HCT116 (cell line): ENCODE results near the gene PSME4. TPM values are rescaled to one million over a fixed set of nuclear protein-coding genes. Genes with fewer than 3 reads are reported as not detected.
"Not testable (repeated sequence)": the region's sequence is repeated elsewhere in the genome, so short reads cannot be mapped to it uniquely, and the experiment has no call there.

Experiments
- ATAC-seq: fragments of 200-7000 bp; cut with Tn5 transposase; 2 replicates; pipeline ENCODE4 v1.9.1; 2020; ENCODE audit warnings: mild to moderate bottlenecking, moderate library complexity
- BruUV-seq: library from RNA; stranded (reverse); fragments of 400-500 nt; replicated peaks from 2 replicates; lab custom pipeline; 2021; lab: Mats Ljungman, UMichigan
- CTCF ChIA-PET: fragments of 300-600 bp; sonication (Branson Sonifier 250); formaldehyde crosslinking; loops from one replicate; lab custom pipeline; 2021; ENCODE audit warnings: antibody characterized with exemption; lab: Charles Lee
- POLR2A ChIA-PET: fragments of 300-600, 350-600 bp; sonication (Branson Sonifier 250); formaldehyde crosslinking; loops from one replicate; lab custom pipeline; 2021; ENCODE audit warnings: antibody characterized with exemption; lab: Charles Lee
- RAD21 ChIA-PET, 2 experiments: fragments of 300-600 bp; sonication (Branson Sonifier 250); formaldehyde crosslinking; loops; one replicate each; lab custom pipeline; 2023; ENCODE audit warnings: low total read pairs in 2 of 2; ENCODE audit not compliant: uncharacterized antibody in 2 of 2, unreplicated experiment in 2 of 2, low non-redundant PET in 1 of 2; lab: Charles Lee
- DNase-seq: peaks from one replicate; pipeline ENCODE4 v3.0.0-alpha.2; 2010; ENCODE audit warnings: low read depth, low spot score
- H2AFZ ChIP-seq: fragments of 200-600 bp; shearing (Covaris generic), sonication (generic); 2 replicates; pipeline ENCODE4 v1.6.1; 2017; ENCODE audit warnings: low read depth, mixed run types, mixed read lengths, antibody characterized with exemption, low read length; ENCODE audit not compliant: poor library complexity, severe bottlenecking
- H3K27ac ChIP-seq: 2 replicates; pipeline ENCODE4 v1.5.1; 2012; ENCODE audit warnings: low read depth, low read length
- H3K27me3 ChIP-seq: fragments of 200-600 bp; sonication (generic); 2 replicates; pipeline ENCODE4 v1.6.1; 2016; ENCODE audit warnings: mixed run types, low read length, mixed read lengths; ENCODE audit not compliant: insufficient read depth
- H3K36me3 ChIP-seq, 2 experiments: fragments of 200-500 bp in 1 of 2; fragments of 200-600 bp in 1 of 2; sonication (Bioruptor generic) in 1 of 2; sonication (generic) in 1 of 2; 2 replicates each; pipeline versions ENCODE4 v1.5.1 to v1.6.1; 2014 to 2016; ENCODE audit warnings: low read length in 2 of 2, inconsistent platforms in 1 of 2, mixed read lengths in 1 of 2, mixed run types in 1 of 2; ENCODE audit not compliant: insufficient read depth in 2 of 2, control insufficient read depth in 1 of 2
- H3K4me1 ChIP-seq, 2 experiments: fragments of 200-600 bp in 1 of 2; sonication (generic) in 1 of 2; 2 replicates each; pipeline versions ENCODE4 v1.5.1 to v1.6.1; 2012 to 2017; ENCODE audit warnings: low read length in 2 of 2, inconsistent platforms in 1 of 2, mild to moderate bottlenecking in 1 of 2, mixed read lengths in 1 of 2, mixed run types in 1 of 2, moderate library complexity in 1 of 2; ENCODE audit not compliant: insufficient read depth in 2 of 2, control insufficient read depth in 1 of 2
- H3K4me2 ChIP-seq: fragments of 200-600 bp; sonication (generic); 2 replicates; pipeline ENCODE4 v1.6.1; 2017; ENCODE audit warnings: mixed run types, low read length, mixed read lengths
- H3K4me3 ChIP-seq, 2 experiments: fragments of 200-600 bp in 1 of 2; sonication (generic) in 1 of 2; replicated peaks in 1 of 2; 2 replicates each; pipeline ENCODE4 v1.5.1; 2011 to 2016; ENCODE audit warnings: low read length in 2 of 2, control low read depth in 1 of 2, low read depth in 1 of 2, mild to moderate bottlenecking in 1 of 2, mixed read lengths in 1 of 2, mixed run types in 1 of 2
- H3K79me2 ChIP-seq: fragments of 200-600 bp; sonication (generic); 2 replicates; pipeline ENCODE4 v1.6.1; 2017; ENCODE audit warnings: mild to moderate bottlenecking, mixed run types, low read length, moderate library complexity, mixed read lengths; ENCODE audit not compliant: insufficient read depth
- H3K9ac ChIP-seq: fragments of 200-600 bp; sonication (generic); 2 replicates; pipeline ENCODE4 v1.6.1; 2016; ENCODE audit warnings: low read length, mixed read lengths
- H3K9me2 ChIP-seq: fragments of 200-600 bp; sonication (generic), shearing (Covaris generic); 2 replicates; pipeline ENCODE4 v1.6.1; 2017; ENCODE audit warnings: mixed run types, mild to moderate bottlenecking, moderate library complexity; ENCODE audit not compliant: insufficient read depth
- H3K9me3 ChIP-seq, 2 experiments: fragments of 200-500 bp in 1 of 2; fragments of 200-600 bp in 1 of 2; sonication (Bioruptor generic) in 1 of 2; sonication (generic) in 1 of 2; 2 replicates each; pipeline ENCODE4 v1.6.1; 2014 to 2017; ENCODE audit warnings: low read length in 2 of 2, mixed read lengths in 2 of 2, inconsistent platforms in 1 of 2, low read depth in 1 of 2, mild to moderate bottlenecking in 1 of 2, mixed run types in 1 of 2, moderate library complexity in 1 of 2; ENCODE audit not compliant: control insufficient read depth in 1 of 2, insufficient read depth in 1 of 2
- H4K20me1 ChIP-seq: fragments of 200-600 bp; sonication (generic), shearing (Covaris generic); 2 replicates; pipeline ENCODE4 v1.6.1; 2017; ENCODE audit warnings: mixed run types, mild to moderate bottlenecking, moderate library complexity; ENCODE audit not compliant: insufficient read depth
- EZH2phosphoT487 ChIP-seq: fragments of 200-600 bp; IDR thresholded peaks from 2 replicates; pipeline ENCODE4 v1.6.1; 2018; ENCODE audit warnings: antibody characterized with exemption, borderline replicate concordance
- POLR2AphosphoS5 ChIP-seq: IDR thresholded peaks from 2 replicates; pipeline ENCODE4 v1.6.1; 2011; ENCODE audit warnings: mild to moderate bottlenecking, low read depth, low read length, moderate library complexity
- YY1 ChIP-seq: IDR thresholded peaks from 2 replicates; pipeline ENCODE4 v1.6.1; 2011; ENCODE audit warnings: low read length, low read depth, moderate library complexity, mild to moderate bottlenecking; ENCODE audit not compliant: insufficient replicate concordance; ENCODE audit errors: extremely low read depth
- intact Hi-C: fragments of 100-400 bp; cut with micrococcal nuclease; formaldehyde crosslinking; loops from 2 replicates; pipeline ENCODE4 v1.10.0; 2022
- total RNA-seq: library from RNA; stranded (reverse); gene quantifications from one replicate; pipeline ENCODE4 v1.2.1, GENCODE V29; 2021; ENCODE audit not compliant: unreplicated experiment

The PSME4 gene
- total RNA-seq, 1 experiment from 2014 or later, result 53.2 TPM

DNA sequence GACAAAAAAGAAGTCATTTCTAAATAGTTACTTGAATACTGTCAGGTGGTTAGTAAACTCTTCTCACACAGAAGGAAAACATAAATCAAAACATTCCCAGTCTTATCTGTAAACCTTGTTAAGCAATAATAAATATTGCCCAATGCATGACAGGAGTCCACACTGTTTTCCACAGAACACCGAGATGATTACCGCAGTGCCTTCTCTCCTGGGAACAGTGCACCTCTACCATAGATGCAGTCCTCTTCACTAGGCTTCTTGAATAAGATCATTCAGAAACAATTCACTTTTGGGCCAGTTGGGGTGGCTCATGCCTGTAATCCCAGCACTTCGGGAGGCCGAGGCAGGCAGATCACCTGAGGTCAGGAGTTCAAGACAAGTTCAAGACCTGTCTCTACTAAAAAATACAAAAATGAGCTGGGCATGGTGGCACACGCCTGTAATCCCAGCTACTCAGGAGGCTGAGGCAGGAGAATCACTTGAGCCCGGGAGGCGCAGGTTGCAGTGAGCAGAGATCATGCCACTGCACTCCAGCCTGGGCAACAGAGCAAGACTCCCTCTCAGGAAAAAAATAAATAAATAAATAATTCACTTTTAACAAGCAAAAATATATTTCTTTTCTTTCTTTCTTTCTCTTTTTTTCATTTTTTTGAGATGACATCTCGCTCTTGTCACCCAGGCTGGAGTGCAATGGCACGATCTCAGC is 119.6 kb downstream of the PSME4 start:
- H2AFZ ChIP-seq, H3K9ac ChIP-seq, H3K79me2 ChIP-seq, intact Hi-C loops, H3K9me2 ChIP-seq, DNase-seq, H3K27me3 ChIP-seq, ATAC-seq, H4K20me1 ChIP-seq, CTCF ChIA-PET, H3K4me1 ChIP-seq, H3K9me3 ChIP-seq, H3K4me2 ChIP-seq, H3K36me3 ChIP-seq, H3K4me3 ChIP-seq, H3K27ac ChIP-seq, POLR2A ChIA-PET, BruUV-seq, RAD21 ChIA-PET: not testable (repeated sequence)

DNA sequence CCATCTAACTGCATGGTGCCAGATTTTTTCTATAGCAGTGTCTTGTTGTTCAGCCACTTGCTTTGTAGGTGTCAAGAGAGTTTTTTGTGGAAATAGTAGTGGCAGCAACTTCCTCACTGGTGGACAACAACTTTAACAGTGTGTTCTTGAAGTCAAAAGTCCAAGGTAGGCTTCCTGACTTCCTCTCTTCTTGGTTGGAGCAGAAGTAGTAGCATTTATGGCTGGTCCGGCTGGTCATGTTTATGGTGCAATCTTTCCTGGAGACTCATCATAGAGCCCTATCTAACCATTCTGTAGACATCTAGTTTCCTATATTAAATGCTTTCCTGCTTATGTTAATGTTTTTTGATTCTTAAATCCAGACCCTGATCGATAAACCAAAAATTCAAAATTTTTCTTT is 122.7 kb downstream of the PSME4 start:
- Histone ChIP-seq H3K4me2 (no peak overlapping the region), H3K9me3 (no peaks in the 10 kb centered on the region), H3K9me2 (no peaks in the 10 kb centered on the region), H3K27ac (no peak overlapping the region), H2AFZ (no peak overlapping the region), H4K20me1 (no peaks in the 10 kb centered on the region), H3K36me3 (no peaks in the 10 kb centered on the region), H3K27me3 (no peaks in the 10 kb centered on the region), H3K4me1 (no peaks in the 10 kb centered on the region), H3K4me3 (no peak overlapping the region), H3K9ac (no peak overlapping the region), H3K79me2 (no peaks in the 10 kb centered on the region)
- BruUV-seq, result no TSS peak
- no peak for TF ChIP-seq EZH2phosphoT487
- TF ChIP-seq YY1, result no peak
- no peak for TF ChIP-seq POLR2AphosphoS5
- ATAC-seq (no peak), DNase-seq (no peak)
- CTCF ChIA-PET, result no interaction called here
- RAD21 ChIA-PET, result no interaction called here
- intact Hi-C loops, result no loop called here
- POLR2A ChIA-PET, result no interaction called here
